Stimulated activated CD4-positive, alpha-beta T cell treated with anti-CD3 and anti-CD28 coated beads, Interleukin-15, amount 100 ng/mL, for 48 hours (primary cell): ENCODE data around the gene IFT172.

Source experiments
- DNase-seq, 2 donors: peaks; one replicate each; pipeline ENCODE4 v3.0.0-alpha.2; 2020; ENCODE audit warnings: low read depth in 2 of 2

The IFT172 gene

DNA sequence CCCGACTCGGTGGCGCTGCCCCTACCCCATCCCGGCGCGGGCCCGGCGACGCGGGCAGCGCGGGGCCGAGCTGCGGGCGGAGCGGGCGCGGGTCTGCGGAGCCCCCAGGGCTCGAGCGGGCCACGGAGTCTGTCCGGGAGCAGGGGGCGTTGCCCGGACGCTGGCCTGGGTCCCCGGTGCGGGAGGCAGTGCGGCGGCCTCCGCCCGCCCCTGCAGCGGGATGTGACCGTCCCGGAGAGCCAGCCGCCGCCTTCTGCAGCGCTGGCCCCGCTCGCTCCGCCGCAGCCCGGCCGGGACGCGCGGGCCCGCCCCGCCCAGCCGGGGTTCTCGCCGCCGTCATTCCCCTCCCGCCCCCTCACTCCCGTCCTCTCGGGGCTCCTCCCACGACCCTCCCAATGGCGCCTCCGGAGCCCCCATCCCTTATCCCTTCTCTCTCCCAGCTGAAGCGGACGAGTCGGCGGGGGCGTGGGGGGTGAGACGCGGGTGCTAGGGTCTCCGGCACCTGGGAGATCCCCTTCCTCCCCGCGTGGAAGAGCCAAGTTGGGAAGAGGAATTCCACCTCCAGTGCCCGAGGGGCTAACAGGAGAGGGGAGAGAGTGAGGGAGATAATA is 5.5 kb upstream of the IFT172 start, which contains the start of gene FNDC4:
Gene FNDC4 (minus strand): TSS at position 257 of the 611 bp plus-strand sequence. CDS start 521 bp downstream, outside the sequence.
- DNase-seq = no peak

DNA sequence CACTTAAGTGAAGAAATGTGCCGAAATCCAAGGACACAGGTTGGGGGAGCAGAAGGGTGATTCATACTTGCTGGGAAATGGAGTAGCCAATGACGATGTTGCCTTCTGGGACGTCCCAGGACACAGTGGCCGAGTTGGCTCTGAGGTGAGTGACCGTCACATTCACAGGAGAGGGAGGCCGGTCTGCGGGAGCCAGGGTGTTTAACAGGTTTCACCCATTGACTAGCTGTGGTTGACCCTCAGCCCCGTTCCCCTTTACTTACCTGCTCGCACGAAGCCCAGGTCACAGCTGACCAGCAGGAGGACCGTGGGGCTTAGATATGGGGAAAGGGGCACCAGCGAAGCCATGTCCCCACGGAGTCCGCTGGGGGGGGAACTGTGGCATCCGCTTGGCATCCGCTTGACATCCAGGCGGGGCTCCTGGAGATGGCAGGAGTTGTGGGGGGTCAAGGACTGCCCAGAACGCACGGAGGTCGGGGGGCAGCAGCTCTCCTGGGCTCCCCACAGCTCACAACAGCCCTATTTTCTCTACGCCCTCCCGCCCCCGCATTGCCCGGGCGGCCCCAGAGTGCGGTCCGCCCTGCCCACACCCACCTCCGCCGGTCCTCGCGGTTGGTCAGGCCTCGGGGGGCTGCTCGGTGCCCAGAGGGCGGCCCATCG is 4.9 kb upstream of the IFT172 start:
- DNase-seq = no peak

GRCh38 chr2:27493948-27494283 is 4.4 kb upstream of the IFT172 start:
- no peak for DNase-seq

GRCh38 chr2:27492557-27492956 is 3.0 kb upstream of the IFT172 start:
- no peak for DNase-seq

DNA sequence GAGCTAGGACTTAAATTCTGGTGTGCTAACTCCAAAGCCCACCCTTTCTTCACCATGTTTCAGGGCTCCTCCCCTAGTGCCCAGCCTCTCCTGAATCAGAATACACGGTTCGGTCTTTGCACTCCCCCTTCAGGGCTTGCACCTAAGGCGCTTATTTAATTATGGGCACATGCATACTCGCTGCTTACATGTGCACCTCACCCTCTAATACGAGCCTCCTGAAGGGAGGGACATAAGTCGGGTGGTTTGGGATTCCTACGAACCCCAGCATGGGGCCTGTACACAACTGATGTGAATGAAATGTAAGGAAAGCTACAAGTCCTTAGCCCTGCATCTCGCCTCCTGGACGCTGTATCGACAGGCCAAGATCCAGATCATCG is 435 bp downstream of the IFT172 start:
- no peak for DNase-seq

- DNase-seq = no peak
Measured at GRCh38 chr2:27485496-27485895, 4.0 kb downstream of the IFT172 start.

DNA sequence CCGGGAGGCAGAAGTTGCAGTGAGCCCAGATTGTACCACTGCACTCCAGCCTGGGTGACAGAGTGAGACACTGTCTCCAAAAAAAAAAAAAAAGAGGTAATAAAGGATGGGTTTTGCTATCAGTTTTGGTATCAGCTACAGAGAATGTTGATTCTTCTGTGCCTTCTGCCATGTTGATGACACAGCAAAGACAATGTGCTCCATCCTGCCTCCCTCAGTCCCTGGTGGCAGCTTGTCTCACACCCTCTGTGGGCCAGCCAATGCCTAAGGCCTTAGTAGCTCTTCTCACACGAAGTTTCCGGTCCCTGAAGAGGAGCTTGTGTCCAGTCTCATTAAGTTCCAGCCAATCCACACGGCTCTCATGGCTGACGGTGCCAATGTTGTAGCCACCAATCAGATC is 17.6 kb downstream of the IFT172 start:
- no peak for DNase-seq

DNA sequence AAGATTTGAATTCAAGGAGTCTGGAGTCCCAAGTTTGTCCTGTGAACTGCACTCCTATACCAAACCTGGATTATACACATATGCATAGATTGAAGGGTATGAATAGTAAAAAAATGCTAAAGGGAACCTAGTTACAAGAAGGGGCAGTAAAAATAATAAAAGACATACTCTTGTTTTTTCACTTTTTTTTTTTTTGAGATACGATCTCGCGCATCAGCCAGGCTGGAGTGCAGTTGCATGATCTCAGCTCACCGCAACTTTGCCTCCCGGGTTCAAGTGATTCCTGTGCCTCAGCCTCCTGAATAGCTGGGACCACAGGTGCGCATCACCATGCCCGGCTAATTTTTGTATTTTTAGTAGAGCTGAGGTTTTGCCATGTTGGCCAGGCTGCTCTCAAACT is 25.1 kb downstream of the IFT172 start:
- no peak for DNase-seq

DNA sequence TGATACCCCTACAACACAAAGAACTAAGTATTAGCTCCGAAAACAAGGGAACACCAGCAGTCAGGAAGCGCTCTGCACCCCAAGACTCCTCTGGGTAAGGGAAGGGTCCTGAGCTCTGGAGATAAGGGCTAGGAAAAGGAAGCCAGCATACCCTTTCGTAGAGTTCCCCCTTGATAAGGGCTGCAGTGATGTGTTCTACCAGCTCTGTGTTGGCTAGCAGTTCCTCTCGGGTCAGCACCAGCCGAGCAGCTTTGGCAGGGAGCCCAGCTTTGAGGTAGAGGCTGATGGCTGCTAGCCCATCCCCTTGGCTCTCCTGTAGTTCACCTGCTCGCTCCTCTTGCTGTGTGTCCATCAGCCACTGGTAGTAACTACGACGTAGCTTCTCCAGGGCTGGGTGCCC is 28.4 kb downstream of the IFT172 start:
- DNase-seq = no peak

GRCh38 chr2:27453968-27454367 is 35.6 kb downstream of the IFT172 start:
- no peak for DNase-seq

GRCh38 chr2:27451095-27451494 is 38.4 kb downstream of the IFT172 start:
- DNase-seq = no peak

DNA sequence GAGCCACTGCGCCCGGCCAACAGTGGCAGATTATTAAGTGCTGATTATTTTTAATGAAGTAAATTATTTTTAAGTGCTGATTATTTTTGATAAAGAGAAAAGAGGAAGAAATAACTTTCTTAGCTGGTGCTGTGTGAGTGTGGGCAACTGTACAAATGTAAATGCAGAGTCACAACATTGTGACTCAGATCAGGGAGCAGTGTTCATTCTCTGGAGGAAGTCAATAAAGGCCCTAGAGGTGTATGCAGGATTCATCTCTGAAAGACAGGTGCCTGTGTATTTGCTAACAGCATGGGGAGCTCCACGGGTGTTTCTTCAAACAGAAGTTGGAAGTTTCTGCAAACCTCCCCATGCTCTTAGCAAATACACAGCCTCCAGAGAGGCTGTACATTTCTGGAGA is 41.2 kb downstream of the IFT172 start:
- DNase-seq = no peak

- DNase-seq = no peak
Measured at GRCh38 chr2:27446057-27446456, 43.5 kb downstream of the IFT172 start.

DNA sequence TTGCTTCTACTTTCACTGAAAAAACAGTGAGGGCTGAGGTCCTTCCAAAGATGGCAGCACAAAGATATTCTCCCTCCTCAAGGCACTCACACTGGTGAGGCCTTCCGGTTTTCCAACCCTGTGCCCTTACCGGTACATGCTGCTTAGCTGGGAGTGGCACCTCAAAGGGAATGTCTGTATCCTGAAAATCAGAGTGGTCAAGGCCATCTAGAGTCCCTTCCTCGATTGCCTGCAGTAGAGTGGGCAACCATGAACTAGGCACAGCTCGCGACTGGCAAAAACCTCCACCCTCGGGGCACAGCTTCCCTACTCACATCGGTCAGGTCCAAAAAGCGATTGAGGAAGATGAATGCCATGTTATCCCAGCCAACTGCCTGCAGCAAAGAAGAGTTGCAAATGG is 43.9 kb downstream of the IFT172 start:
- no peak for DNase-seq

- DNase-seq = no peak
Measured at GRCh38 chr2:27445155-27445554, 44.4 kb downstream of the IFT172 start.

GRCh38 chr2:27442920-27443282 is 46.6 kb downstream of the IFT172 start:
- DNase-seq = no peak

- DNase-seq = peak in 1 of 2 donors; percentile 18
Measured at GRCh38 chr2:27441958-27442919, 47.3 kb downstream of the IFT172 start, which contains the start of gene KRTCAP3. Gene KRTCAP3, plus strand, starts transcription at chr2:27442381. Its CDS starts 32 bp downstream, at chr2:27442413.

DNA sequence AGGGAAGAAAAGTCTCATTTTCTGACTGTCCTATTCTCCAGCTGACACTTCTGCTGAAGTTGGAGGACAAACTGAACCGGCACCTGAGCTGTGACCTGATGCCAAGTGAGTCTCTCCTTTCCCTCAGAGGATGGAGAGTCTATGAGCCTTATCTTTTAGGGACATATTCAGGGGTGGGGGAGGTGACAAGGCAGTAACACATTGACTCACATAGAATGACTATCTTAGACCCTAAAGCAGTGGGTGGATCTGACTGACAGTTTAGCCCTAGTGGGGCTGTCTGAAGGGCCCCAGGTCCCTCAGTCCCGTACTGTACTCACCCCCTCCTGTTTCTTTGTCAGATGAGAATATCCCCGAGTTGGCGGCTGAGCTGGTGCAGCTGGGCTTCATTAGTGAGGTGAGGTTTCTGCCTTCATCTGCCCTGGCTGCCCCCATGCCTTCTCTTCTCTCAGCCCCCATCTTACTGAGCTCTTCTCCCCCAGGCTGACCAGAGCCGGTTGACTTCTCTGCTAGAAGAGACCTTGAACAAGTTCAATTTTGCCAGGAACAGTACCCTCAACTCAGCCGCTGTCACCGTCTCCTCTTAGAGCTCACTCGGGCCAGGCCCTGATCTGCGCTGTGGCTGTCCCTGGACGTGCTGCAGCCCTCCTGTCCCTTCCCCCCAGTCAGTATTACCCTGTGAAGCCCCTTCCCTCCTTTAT is 48.2 kb downstream of the IFT172 start:
- no peak for DNase-seq

- no peak for DNase-seq
Measured at GRCh38 chr2:27435628-27436027, 53.9 kb downstream of the IFT172 start.

DNA sequence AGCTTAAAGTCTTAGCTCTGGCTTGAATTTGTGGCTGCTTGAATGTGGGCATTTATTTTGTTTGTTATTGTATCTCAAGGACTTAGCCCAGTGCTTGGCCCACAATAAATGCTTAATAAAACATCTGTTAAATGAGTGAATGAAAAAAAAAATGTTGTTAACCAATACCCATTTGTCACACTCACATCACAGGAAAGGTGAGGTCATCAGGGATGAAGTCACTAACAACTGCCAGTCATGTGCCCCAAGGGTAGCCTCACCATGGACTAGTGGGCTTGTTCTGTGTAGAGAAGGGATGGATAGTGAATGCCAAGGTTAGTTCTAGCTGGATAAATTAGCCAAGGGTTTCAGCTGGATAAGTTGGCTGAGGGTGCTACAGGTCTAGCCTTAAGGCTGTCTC is 58.1 kb downstream of the IFT172 start:
- DNase-seq = no peak

DNA sequence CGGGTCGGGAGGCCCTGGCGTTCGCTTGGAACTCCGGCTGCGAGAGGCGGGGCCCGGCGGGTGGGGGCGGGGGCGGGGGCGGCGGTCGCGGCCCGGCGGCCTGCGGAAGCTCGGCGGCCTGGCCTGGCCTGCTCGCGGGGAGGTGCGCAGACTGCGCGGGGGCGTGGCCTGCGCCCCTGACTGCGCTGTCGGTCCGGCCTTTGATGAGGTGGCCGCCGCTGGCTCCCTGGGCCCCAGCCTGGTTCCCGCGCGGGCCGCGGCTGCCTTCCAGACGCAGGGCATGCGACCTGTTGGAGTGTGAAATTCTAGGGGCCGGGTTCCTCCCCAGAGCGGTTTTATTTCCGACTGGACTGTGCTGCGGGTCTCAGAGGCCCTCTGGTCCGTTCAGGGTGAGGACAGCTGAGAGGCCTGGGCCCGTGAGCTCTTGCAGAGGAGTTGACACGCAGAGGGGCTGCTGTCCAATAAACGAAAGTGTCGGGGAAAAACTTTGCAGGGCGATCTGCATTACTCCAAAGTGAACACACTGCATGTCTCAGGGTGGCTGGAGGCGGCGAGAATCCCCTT is 60.5 kb downstream of the IFT172 start:
- peak; percentile 50 to 61 for DNase-seq
